ENCODE measurements around the gene GNG2.

GNG2 gene

DNA sequence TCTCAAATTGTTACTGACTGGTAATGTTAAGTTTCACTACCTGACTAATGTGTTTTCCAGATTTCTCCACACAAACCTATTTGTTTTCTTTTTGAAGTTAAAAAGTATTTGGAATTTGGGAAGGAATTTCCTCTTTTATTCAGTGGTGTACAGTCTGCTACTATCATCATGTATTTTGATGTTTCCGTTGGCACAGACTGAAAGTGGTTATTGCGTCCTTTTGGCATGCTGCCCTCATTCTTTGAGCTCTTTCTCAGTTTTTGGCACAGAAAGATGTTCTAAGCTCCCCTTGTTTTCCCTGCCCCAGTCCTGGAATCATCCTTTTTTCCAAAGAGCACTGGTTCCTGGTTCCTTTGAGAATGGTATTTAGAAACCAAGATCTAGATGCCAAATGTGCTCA lies 97.5 kb downstream of the GNG2 start:
- Histone ChIP-seq H3K4me3 (ENCODE audit: low read depth, low read length) (no peak overlapping the region), H3K27me3 (ENCODE audit: control insufficient read depth, insufficient read depth, low read length) (no peaks in the 10 kb centered on the region), H3K36me3 (ENCODE audit: control insufficient read depth, insufficient read depth, low read length) (no peaks in the 10 kb centered on the region), H3K4me1 (ENCODE audit: control insufficient read depth, insufficient read depth, low read length) (peaks cover 4% of the 10 kb centered on the region), H3K9ac (ENCODE audit: low read depth, low read length) (no peak overlapping the region), H3K9me3 (ENCODE audit: control insufficient read depth, insufficient read depth, low read length) (no peaks in the 10 kb centered on the region)

- Histone ChIP-seq H3K9ac (ENCODE audit: low read depth, low read length) (no peak overlapping the region), H3K9me3 (ENCODE audit: control insufficient read depth, insufficient read depth, low read length) (no peaks in the 10 kb centered on the region), H3K36me3 (ENCODE audit: control insufficient read depth, insufficient read depth, low read length) (no peaks in the 10 kb centered on the region), H3K4me1 (ENCODE audit: control insufficient read depth, insufficient read depth, low read length) (peaks cover 4% of the 10 kb centered on the region), H3K4me3 (ENCODE audit: low read depth, low read length) (no peak overlapping the region), H3K27me3 (ENCODE audit: control insufficient read depth, insufficient read depth, low read length) (no peaks in the 10 kb centered on the region)
Measured at GRCh38 chr14:51959928-51960327, 99.5 kb downstream of the GNG2 start.

GRCh38 chr14:51960866-51961265 lies 100.5 kb downstream of the GNG2 start:
- Histone ChIP-seq H3K4me1 (ENCODE audit: control insufficient read depth, insufficient read depth, low read length) (peaks cover 4% of the 10 kb centered on the region), H3K27me3 (ENCODE audit: control insufficient read depth, insufficient read depth, low read length) (no peaks in the 10 kb centered on the region), H3K9ac (ENCODE audit: low read depth, low read length) (no peak overlapping the region), H3K36me3 (ENCODE audit: control insufficient read depth, insufficient read depth, low read length) (no peaks in the 10 kb centered on the region), H3K9me3 (ENCODE audit: control insufficient read depth, insufficient read depth, low read length) (no peaks in the 10 kb centered on the region), H3K4me3 (ENCODE audit: low read depth, low read length) (no peak overlapping the region)

- Histone ChIP-seq H3K4me3 (ENCODE audit: low read depth, low read length) (no peak overlapping the region), H3K9me3 (ENCODE audit: control insufficient read depth, insufficient read depth, low read length) (no peaks in the 10 kb centered on the region), H3K36me3 (ENCODE audit: control insufficient read depth, insufficient read depth, low read length) (no peaks in the 10 kb centered on the region), H3K27me3 (ENCODE audit: control insufficient read depth, insufficient read depth, low read length) (no peaks in the 10 kb centered on the region), H3K9ac (ENCODE audit: low read depth, low read length) (no peak overlapping the region), H3K4me1 (ENCODE audit: control insufficient read depth, insufficient read depth, low read length) (peaks cover 4% of the 10 kb centered on the region)
Measured at GRCh38 chr14:51962711-51963110, 102.3 kb downstream of the GNG2 start.

GRCh38 chr14:51963286-51963685 lies 102.9 kb downstream of the GNG2 start:
- no peak overlapping the region for H3K9ac ChIP-seq (ENCODE audit: low read depth, low read length)
- H3K4me3 ChIP-seq (ENCODE audit: low read depth, low read length): no peak overlapping the region
- no peaks in the 10 kb centered on the region for H3K9me3 ChIP-seq (ENCODE audit: control insufficient read depth, insufficient read depth, low read length)
- H3K36me3 ChIP-seq (ENCODE audit: control insufficient read depth, insufficient read depth, low read length): no peaks in the 10 kb centered on the region
- peaks cover 4% of the 10 kb centered on the region for H3K4me1 ChIP-seq (ENCODE audit: control insufficient read depth, insufficient read depth, low read length)
- H3K27me3 ChIP-seq (ENCODE audit: control insufficient read depth, insufficient read depth, low read length): no peaks in the 10 kb centered on the region

- H3K9me3 ChIP-seq (ENCODE audit: control insufficient read depth, insufficient read depth, low read length): no peaks in the 10 kb centered on the region
- H3K36me3 ChIP-seq (ENCODE audit: control insufficient read depth, insufficient read depth, low read length): no peaks in the 10 kb centered on the region
- H3K9ac ChIP-seq (ENCODE audit: low read depth, low read length): no peak overlapping the region
- no peak overlapping the region for H3K4me3 ChIP-seq (ENCODE audit: low read depth, low read length)
- H3K27me3 ChIP-seq (ENCODE audit: control insufficient read depth, insufficient read depth, low read length): no peaks in the 10 kb centered on the region
- H3K4me1 ChIP-seq (ENCODE audit: control insufficient read depth, insufficient read depth, low read length): peaks cover 3% of the 10 kb centered on the region
Measured at GRCh38 chr14:51967521-51967920, 107.1 kb downstream of the GNG2 start.

DNA sequence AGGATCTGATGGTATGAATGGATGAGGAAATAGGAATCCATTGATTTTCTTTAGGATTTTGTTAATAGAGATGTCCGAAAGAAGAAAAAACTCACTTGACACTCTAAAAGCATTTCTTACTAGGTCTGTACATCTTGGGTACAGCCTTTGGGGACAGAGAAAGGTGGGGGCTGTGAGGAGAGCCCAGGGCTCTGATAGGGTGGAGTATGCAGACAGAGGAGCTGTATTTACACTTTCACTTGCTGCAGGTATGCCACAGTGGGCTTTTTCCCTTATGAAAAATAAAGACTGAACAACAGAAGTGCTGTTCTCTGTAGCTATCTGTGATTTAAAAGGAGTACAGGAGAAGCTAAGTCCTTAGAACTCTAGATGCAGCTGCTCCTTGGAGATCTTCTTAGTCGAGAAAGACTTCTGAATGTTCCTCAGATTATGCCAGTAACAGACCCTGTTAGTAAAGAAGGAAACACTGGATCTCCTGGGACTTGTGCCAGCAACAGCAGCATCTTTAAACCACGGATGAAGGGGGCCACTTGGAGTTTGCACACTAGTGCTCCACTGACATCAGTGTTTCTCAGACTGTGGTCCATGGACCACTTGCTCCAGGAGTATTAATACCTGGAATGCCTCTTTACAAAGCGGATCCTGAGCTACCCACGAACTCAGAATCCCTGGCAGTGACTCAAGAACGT lies 109.6 kb downstream of the GNG2 start:
- Histone ChIP-seq H3K4me1 (ENCODE audit: control insufficient read depth, insufficient read depth, low read length) (no peaks in the 10 kb centered on the region), H3K9me3 (ENCODE audit: control insufficient read depth, insufficient read depth, low read length) (no peaks in the 10 kb centered on the region), H3K9ac (ENCODE audit: low read depth, low read length) (no peak overlapping the region), H3K36me3 (ENCODE audit: control insufficient read depth, insufficient read depth, low read length) (no peaks in the 10 kb centered on the region), H3K27me3 (ENCODE audit: control insufficient read depth, insufficient read depth, low read length) (no peaks in the 10 kb centered on the region), H3K4me3 (ENCODE audit: low read depth, low read length) (no peak overlapping the region)

- Histone ChIP-seq H3K4me1 (ENCODE audit: control insufficient read depth, insufficient read depth, low read length) (no peaks in the 10 kb centered on the region), H3K36me3 (ENCODE audit: control insufficient read depth, insufficient read depth, low read length) (no peaks in the 10 kb centered on the region), H3K27me3 (ENCODE audit: control insufficient read depth, insufficient read depth, low read length) (no peaks in the 10 kb centered on the region), H3K9me3 (ENCODE audit: control insufficient read depth, insufficient read depth, low read length) (no peaks in the 10 kb centered on the region), H3K4me3 (ENCODE audit: low read depth, low read length) (no peak overlapping the region), H3K9ac (ENCODE audit: low read depth, low read length) (no peak overlapping the region)
Measured at GRCh38 chr14:51972566-51972965, 112.2 kb downstream of the GNG2 start.

DNA sequence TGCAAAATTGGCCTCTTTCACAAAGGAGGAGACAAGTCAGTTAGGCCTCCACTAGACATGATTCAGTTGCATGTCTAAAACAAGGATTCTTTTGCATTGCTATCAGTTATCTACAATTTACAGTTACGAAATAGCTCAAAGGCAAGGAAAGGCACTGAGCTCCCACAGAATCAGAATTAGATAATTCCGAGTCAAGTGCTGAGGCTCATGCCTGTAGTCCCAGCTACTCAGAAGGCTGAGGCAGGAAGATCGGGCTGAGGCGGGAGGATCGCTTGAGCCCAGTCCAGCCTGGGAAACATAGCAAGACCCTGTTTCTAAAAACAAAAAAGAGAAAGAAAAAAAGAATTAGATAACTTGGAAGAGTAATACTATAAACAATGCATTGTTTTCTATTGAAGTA lies 116.7 kb downstream of the GNG2 start:
- no peaks in the 10 kb centered on the region for H3K9me3 ChIP-seq (ENCODE audit: control insufficient read depth, insufficient read depth, low read length)
- H3K4me3 ChIP-seq (ENCODE audit: low read depth, low read length): no peak overlapping the region
- H3K4me1 ChIP-seq (ENCODE audit: control insufficient read depth, insufficient read depth, low read length): no peaks in the 10 kb centered on the region
- H3K9ac ChIP-seq (ENCODE audit: low read depth, low read length): no peak overlapping the region
- H3K27me3 ChIP-seq (ENCODE audit: control insufficient read depth, insufficient read depth, low read length): peaks cover 2% of the 10 kb centered on the region
- H3K36me3 ChIP-seq (ENCODE audit: control insufficient read depth, insufficient read depth, low read length): no peaks in the 10 kb centered on the region

DNA sequence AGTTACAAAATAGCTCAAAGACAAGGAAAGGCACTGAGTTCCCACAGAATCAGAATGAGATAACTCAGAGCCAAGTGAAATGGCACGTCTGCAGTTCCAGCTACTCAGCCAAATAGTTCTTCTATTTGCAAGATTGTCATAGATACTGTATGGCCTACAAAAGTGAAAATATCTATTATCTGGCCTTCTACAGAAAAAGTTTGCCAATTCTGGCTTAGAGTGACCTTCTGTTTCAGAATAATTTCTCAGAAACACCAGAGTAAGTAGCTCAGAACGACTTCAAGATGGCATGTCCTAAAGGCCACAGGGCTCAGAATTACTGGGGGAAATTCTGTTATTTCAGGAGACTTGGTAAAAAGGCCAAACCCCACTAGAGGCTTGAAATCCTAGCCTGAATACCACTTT lies 118.3 kb downstream of the GNG2 start:
- Histone ChIP-seq H3K9ac (ENCODE audit: low read depth, low read length) (no peak overlapping the region), H3K4me3 (ENCODE audit: low read depth, low read length) (no peak overlapping the region), H3K27me3 (ENCODE audit: control insufficient read depth, insufficient read depth, low read length) (peaks cover 2% of the 10 kb centered on the region), H3K4me1 (ENCODE audit: control insufficient read depth, insufficient read depth, low read length) (no peaks in the 10 kb centered on the region), H3K36me3 (ENCODE audit: control insufficient read depth, insufficient read depth, low read length) (no peaks in the 10 kb centered on the region), H3K9me3 (ENCODE audit: control insufficient read depth, insufficient read depth, low read length) (no peaks in the 10 kb centered on the region)

GRCh38 chr14:51979088-51979709 lies 118.8 kb downstream of the GNG2 start:
- Histone ChIP-seq H3K4me3 (ENCODE audit: low read depth, low read length) (no peak overlapping the region), H3K9me3 (ENCODE audit: control insufficient read depth, insufficient read depth, low read length) (no peaks in the 10 kb centered on the region), H3K27me3 (ENCODE audit: control insufficient read depth, insufficient read depth, low read length) (peaks cover 2% of the 10 kb centered on the region), H3K36me3 (ENCODE audit: control insufficient read depth, insufficient read depth, low read length) (no peaks in the 10 kb centered on the region), H3K4me1 (ENCODE audit: control insufficient read depth, insufficient read depth, low read length) (no peaks in the 10 kb centered on the region), H3K9ac (ENCODE audit: low read depth, low read length) (no peak overlapping the region)

DNA sequence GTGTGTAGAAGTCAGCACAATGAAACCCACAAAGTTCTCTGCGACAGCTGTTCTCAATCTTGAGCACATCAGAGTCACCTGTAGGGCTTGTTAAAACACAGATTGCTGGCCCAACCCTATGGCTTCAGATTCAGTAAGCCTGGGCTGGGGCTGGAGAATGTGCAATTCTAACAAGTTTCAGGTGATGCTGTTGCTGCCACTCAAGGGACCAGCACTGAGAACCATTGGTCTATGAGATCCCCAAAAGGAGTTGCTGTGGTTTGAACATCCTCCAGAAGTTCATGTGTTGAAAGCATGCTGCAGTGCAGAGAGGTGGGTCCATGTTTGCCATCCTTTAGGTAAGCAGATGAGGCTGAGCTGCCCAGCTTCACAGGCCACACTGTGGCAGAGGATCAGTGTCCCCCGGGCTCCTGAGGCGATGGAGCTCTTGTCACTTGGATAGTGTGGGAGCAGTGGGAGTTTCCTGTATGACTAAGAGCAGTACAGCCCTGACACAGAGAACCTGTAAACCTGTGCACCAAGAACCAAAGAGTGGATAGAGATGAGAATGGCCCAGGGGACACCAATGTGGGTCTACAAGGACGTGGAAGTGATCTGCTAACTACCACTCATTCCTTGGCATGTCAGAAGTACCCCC lies 120.9 kb downstream of the GNG2 start:
- H3K9ac ChIP-seq (ENCODE audit: low read depth, low read length): no peak overlapping the region
- no peaks in the 10 kb centered on the region for H3K4me1 ChIP-seq (ENCODE audit: control insufficient read depth, insufficient read depth, low read length)
- no peak overlapping the region for H3K4me3 ChIP-seq (ENCODE audit: low read depth, low read length)
- H3K27me3 ChIP-seq (ENCODE audit: control insufficient read depth, insufficient read depth, low read length): peaks cover 2% of the 10 kb centered on the region
- H3K9me3 ChIP-seq (ENCODE audit: control insufficient read depth, insufficient read depth, low read length): no peaks in the 10 kb centered on the region
- no peaks in the 10 kb centered on the region for H3K36me3 ChIP-seq (ENCODE audit: control insufficient read depth, insufficient read depth, low read length)

Measured in iPS-15b (cell line).